Astrocyte of the cerebellum (primary cell): ENCODE results near the gene LHFPL3.

Experiments
- DNase-seq: peaks from one replicate; pipeline ENCODE4 v3.0.0-alpha.2; 2011; ENCODE audit warnings: low read depth
- H3K4me3 ChIP-seq: 2 replicates; pipeline ENCODE4 v1.5.1; 2011; ENCODE audit warnings: mild to moderate bottlenecking, low read depth, low read length, moderate library complexity
- CTCF ChIP-seq: IDR thresholded peaks from 2 replicates; pipeline ENCODE4 v1.5.1; 2012; ENCODE audit warnings: low read length, low read depth, moderate library complexity, mild to moderate bottlenecking; ENCODE audit errors: missing control alignments
- in situ Hi-C: cut with HindIII; loops from 2 replicates; pipeline ENCODE4 v1.10.0; 2017; ENCODE audit warnings: low sequenced_read_pairs

Gene LHFPL3

DNA sequence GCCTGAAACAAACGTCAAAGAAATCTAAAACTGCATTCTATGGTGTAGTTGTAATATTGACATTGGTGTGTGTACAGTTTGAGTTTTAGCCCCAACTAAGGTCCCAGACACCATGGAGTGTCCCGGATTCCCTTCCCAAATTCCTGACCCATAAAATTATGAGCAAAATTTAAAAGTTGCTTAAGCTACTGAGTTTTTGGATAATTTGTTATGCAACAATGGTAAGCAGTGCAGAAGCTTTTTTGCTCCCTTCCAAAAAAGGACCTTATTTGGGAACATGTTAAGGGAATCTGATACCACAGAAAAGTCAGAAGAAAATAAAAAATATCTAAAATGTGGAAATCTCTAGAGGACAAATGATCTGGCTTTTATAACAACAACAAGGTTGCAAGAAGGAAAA lies 622.4 kb downstream of the LHFPL3 start:
- no peak for TF ChIP-seq CTCF
- in situ Hi-C loops, result no loop called here
- no peak overlapping the region for H3K4me3 ChIP-seq
- no peak for DNase-seq

DNA sequence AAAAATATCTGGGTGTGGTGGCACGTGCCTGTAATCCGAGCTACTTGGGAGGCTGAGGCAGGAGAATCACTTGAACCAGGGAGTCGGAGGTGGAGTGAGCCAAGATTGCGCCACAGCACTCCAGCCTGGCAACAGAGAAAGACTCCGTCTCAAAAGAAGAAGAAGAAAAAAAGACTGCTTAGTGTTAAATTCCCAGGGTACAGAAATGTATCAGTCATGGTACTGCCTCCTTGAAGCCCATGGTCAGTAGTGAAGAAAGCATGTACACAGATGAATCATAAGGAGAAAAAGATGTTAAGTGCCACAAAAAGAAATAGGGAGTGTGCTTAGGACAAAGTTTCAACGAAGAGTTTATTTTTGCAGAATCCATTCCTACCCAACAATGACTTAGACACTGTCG lies 623.1 kb downstream of the LHFPL3 start:
- no peak for TF ChIP-seq CTCF
- H3K4me3 ChIP-seq, result no peak overlapping the region
- in situ Hi-C loops, result no loop called here
- DNase-seq, result no peak

GRCh38 chr7:104955276-104955675 lies 626.9 kb downstream of the LHFPL3 start:
- no peak for TF ChIP-seq CTCF
- no peak for DNase-seq
- H3K4me3 ChIP-seq, result no peak overlapping the region
- in situ Hi-C loops, result no loop called here
